CD4-positive, alpha-beta T cell treated with Interleukin-17A for 4 hours (primary cell): Measurements from ENCODE around the gene UCK1.
"Not testable (repeated sequence)": the region's sequence is repeated elsewhere in the genome, so short reads cannot be mapped to it uniquely, and the experiment has no call there.

ENCODE experiments used
- DNase-seq: peaks from one replicate; pipeline ENCODE4 v3.0.0-alpha.2; 2020; ENCODE audit warnings: mixed read lengths

Gene UCK1

DNA sequence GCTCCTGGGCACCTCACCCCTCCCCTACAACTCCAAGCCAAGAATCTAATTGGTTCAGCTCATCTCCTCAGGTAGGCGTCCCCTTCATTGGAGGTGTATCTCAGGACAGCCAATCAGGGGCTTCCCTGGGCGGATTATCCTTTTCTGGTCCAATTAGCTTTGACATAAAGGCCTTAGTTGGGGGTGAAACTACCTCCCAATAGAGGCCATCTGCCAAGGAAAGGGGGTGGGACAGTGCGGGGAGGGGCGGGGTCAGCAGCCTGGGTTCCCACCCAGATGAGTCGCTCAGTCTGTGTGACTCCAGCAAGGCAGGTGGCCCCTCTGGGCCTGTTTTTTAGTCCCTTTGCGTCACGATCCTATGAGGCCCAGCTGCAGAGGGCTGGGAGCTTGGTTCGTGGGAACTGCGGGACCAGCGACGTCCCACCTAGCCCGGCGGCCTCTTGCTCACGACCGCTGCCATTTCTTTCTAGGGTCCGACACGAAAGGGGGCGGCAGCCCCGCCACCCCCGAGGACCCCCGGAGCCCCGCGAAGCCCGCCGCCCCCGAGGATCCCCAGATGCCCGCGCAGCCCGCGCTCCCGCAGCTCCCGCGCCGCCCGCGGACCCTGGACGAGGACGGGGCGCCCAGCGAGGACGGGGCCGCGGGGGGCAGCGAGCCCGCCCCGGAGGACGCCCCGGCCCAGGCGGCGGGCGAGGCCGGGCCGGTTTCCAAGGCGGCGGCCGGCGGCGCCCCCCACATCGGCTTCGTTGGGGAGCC, 23.2 kb upstream of the UCK1 start:
- DNase-seq = no peak

DNA sequence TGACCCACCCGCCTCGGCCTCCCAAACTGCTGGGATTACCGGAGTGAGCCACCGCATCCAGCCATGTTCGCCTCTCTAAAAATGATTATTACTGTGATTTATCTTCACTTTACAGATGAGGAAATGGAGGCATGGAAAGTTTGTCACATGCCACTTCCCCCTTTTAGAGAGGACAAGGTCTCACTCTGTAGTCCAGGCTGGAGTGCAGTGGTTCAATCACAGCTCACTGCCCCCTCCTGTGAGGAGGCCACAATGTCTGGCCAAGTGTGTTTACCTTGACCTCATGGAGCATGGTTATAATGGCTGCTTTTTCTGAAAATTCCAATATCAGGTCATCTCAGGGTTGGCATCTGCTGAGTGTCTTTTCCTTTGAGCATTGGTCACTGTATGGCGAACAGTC, 21.0 kb upstream of the UCK1 start:
- no peak for DNase-seq

GRCh38 chr9:131550465-131550864, 19.4 kb upstream of the UCK1 start:
- not testable (repeated sequence) for DNase-seq

- not testable (repeated sequence) for DNase-seq
These were observed 18.1 kb upstream of the UCK1 start for GRCh38 chr9:131549186-131549585.

GRCh38 chr9:131546336-131547084, 15.4 kb upstream of the UCK1 start:
- peak; percentile 24 for DNase-seq

GRCh38 chr9:131545786-131546335, 14.8 kb upstream of the UCK1 start:
- DNase-seq = no peak

- no peak for DNase-seq
These were observed 14.1 kb upstream of the UCK1 start, which contains the start of gene PRRT1B for GRCh38 chr9:131545003-131545785. Gene PRRT1B (plus strand): TSS chr9:131545523. CDS start chr9:131545616, 93 bp downstream.

- DNase-seq = no peak
These were observed 12.1 kb upstream of the UCK1 start for GRCh38 chr9:131543141-131543540.

GRCh38 chr9:131539223-131539923, 8.3 kb upstream of the UCK1 start:
- DNase-seq = peak; percentile 57

- DNase-seq = no peak
These were observed 6.9 kb upstream of the UCK1 start for GRCh38 chr9:131537946-131538345.

DNA sequence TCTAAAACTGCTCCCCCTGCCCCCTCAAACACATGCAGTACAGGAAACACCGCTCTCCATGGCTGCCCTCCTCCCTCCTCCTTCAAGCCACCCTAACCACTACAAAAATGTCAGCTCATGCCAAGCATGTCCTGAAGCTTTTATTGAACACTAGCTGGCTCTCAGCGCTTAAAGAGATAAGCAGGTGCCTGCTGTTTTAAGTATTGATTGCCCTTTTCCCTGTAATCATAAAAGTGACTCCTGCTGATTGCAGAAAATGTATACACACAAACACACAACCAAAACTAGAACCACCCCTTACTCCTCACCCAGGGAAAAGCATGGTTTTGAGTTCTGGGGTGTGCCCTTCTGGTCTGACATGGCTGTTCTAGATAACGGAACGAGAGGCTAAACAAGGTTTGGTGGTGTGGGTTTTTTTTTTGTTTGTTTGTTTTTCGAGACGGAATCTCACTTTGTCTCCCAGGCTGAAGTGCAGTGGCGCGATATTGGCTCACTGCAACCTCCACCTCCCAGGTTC, 3.7 kb upstream of the UCK1 start:
- DNase-seq = peak; percentile 54

- DNase-seq = peak; percentile 27
These were observed 530 bp downstream of the UCK1 start for GRCh38 chr9:131530546-131530919.

DNA sequence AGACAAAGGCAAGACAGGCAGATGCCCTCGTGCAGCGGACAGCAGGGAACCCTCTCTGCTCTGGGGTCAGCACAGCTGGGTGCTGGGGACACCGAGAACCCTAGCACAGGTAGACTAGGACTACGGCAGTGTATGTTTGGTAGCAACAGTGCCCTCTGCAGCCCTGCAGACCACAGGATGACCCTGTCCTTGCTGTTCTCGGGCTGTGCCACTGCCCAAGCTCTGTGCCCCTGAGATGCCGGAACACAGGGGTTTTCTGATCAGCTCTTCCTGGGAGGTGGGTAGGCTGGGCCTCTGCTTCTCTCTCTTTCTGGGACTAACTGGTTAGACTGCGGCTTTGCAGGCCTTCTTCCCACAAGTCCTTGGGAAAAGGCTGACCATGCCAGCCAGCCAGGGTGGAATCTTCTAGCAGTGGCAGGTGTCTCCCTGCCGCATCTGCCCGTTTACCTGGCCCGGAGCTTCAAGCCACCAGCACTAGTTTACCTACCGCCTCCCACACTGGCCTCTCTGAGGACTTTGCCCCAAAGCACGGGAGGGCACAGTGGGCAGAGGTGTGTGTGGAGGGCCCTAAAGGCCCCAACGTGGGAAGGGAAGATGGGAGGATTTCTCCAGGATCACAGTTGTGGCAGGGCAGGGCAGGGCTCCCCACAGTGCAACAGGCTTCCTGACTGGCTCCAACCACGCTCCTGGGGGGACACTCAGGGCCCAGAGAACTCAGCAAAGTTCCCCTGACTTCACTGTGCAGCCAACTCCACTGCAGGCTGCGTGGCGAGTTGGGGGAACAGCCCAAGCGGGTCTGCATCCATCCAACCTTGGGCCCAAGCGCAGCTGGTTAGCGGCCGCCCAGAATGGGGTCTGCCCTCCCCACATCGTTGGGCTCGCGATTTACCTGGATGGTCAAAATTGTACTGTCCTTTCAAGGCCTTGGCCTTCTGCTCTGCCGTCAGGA, 1.2 kb downstream of the UCK1 start:
- DNase-seq = no peak

DNA sequence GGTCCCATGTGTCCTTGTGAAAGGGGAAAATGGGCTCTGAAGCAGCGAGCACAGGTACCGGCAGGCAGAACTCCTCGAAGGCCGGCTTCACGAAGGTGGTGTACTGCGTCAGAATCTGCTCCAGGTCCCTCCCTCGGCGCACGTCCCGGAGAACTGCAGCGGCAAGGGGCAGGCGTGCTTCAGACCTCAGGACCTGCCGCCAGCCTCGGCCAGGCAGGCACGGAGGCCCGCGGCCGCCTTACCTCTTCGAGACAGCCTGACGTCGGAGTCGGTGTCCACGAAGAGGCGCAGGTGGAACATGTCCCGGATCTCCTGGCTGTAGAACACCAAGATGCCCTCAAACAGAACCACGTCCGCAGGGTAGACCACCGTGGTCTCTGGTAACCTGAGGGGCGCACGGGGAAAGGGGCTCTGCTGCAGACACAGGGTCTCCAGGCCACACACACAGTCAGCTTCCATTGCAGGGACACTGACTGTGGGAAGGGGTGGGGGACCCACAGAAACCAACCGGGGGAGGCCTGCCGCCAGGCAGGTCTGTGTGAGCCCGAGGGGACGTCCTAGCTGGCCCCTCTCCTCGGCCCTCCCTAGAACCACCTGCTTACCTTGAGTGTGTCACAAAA, 2.1 kb downstream of the UCK1 start:
- DNase-seq = no peak

DNA sequence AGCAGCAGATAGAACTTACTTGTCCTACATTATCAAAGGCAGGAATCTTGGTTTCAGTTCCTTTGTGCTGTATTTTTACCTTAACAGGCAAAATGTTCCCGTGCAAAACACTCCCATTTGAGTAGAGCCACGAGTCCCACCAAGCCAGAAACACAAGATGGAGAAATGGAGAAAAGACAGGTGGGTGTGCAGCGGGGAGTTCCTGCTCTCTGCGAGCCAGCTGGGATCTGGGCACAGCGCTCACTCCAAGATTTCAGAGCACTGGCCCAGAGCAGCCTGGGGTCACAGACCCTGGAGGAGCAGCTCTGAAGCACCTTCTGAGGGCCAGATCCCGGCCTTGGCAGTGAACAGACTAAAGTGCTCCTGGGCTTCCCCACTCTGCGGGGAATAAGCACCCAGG, 2.9 kb downstream of the UCK1 start:
- DNase-seq = no peak

DNA sequence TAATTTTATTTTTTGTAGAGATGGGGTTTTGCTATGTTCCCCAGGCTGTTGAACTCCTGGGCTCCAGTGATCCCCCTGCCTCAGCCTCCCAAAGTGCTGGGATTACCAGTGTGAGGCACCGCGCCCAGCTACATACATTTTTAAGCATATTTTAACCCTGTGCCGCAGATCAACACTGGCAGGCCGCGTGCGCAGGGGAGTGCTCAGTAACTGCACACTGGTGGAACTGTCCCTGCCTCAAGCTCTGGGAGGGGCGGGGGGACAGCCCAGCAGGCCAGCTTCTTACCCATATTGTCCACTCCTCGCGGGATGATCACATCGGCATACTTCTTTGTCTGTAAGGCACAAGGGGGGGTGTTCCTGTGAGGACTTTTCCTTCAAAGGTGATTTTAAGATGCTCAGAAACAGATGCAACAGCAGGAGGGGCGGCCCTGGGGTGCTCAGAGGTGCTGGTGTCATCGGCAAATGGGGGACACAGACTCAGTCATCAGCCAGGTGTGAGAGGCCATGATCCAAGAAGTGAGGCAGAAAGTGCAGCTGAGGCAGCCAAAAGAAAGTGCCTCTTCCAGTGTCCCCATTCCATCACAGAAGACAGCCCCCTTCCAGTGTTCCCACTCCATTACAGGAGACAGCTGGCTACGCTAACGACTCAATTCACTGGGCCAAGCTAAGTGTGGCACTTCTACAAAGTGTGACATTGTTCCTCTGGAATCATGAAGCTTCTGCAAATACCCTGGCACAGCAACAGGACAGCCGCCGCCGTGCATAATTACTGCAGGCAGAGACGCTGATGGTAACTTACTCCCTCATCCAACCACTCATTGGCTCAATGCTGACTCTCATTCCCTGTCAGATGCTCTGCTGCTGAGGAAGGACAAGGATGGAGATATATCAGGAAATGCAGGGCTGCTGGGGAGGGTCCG, 5.2 kb downstream of the UCK1 start:
- DNase-seq = no peak

GRCh38 chr9:131524665-131525315, 6.3 kb downstream of the UCK1 start:
- no peak for DNase-seq

DNA sequence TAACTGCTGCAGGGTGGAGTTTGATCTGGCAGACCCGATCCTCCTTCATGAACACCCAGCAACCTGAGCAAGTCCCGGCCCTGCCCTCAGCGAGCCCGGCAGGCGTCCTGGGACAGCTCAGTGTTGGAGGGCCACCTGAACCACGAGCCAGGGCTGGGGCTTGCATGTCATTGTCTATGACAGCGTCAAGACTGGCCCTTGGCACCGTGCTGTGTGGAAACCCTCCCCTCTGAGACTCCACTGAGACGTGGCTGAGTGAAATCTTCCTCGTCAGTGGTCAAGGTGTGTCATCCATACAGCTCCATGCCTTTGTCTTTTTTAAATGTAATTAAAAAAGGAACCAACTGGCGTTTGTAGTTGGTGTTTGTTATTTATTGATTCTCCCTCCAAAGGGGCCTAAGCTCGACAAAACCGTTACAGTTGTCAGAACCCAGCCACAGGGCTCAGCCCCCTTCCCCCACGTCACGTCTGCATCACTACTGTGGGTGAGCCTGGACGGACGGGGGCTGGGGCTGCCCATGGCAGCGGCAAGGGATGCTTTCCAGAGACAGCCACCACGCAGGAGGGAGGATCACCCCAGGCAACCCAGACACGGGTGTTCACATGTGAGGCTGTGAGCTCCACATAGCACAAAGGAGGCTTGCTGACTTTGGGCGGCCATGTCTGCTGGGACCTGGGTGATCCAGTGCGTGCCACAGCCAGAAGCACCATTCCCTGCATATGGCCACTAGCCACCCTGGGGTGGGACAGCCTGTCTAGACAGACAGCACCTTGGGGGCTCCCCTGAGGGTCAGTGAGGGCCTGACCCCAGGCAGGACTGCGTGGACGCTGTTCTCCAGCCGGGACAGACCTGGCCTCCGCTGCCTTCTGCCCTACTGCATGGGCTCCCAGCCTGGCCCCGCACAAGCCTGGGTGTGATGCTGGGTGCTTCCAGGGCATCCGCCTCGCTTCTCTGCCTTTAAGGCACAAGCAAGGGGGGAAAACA, 7.3 kb downstream of the UCK1 start:
- DNase-seq = no peak
